Hepatocyte (in vitro differentiated cells): ENCODE results near the gene CDK14.

Source experiments
- EZH2 ChIP-seq: fragments of 200-600 bp; sonication (generic); IDR thresholded peaks from 2 replicates; pipeline ENCODE4 v1.6.1; 2016; ENCODE audit warnings: antibody characterized with exemption, mild to moderate bottlenecking, borderline replicate concordance
- TF ChIP-seq, protein P1 (sequence below): fragments of 200-600 bp; sonication (generic); IDR thresholded peaks from 2 replicates; pipeline ENCODE4 v1.5.1; 2016; ENCODE audit warnings: antibody characterized with exemption, mild to moderate bottlenecking; ENCODE audit not compliant: poor library complexity

GRCh38 chr7:90968871-90969270, 372.8 kb downstream of the CDK14 start:
- no peak for TF ChIP-seq EZH2
- TF ChIP-seq, protein P1, sequence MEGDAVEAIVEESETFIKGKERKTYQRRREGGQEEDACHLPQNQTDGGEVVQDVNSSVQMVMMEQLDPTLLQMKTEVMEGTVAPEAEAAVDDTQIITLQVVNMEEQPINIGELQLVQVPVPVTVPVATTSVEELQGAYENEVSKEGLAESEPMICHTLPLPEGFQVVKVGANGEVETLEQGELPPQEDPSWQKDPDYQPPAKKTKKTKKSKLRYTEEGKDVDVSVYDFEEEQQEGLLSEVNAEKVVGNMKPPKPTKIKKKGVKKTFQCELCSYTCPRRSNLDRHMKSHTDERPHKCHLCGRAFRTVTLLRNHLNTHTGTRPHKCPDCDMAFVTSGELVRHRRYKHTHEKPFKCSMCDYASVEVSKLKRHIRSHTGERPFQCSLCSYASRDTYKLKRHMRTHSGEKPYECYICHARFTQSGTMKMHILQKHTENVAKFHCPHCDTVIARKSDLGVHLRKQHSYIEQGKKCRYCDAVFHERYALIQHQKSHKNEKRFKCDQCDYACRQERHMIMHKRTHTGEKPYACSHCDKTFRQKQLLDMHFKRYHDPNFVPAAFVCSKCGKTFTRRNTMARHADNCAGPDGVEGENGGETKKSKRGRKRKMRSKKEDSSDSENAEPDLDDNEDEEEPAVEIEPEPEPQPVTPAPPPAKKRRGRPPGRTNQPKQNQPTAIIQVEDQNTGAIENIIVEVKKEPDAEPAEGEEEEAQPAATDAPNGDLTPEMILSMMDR = no peak
